ENCODE results near the gene SEL1L3.
"Not testable (repeated sequence)": the region's sequence is repeated elsewhere in the genome, so short reads cannot be mapped to it uniquely, and the experiment has no call there.

SEL1L3 gene

DNA sequence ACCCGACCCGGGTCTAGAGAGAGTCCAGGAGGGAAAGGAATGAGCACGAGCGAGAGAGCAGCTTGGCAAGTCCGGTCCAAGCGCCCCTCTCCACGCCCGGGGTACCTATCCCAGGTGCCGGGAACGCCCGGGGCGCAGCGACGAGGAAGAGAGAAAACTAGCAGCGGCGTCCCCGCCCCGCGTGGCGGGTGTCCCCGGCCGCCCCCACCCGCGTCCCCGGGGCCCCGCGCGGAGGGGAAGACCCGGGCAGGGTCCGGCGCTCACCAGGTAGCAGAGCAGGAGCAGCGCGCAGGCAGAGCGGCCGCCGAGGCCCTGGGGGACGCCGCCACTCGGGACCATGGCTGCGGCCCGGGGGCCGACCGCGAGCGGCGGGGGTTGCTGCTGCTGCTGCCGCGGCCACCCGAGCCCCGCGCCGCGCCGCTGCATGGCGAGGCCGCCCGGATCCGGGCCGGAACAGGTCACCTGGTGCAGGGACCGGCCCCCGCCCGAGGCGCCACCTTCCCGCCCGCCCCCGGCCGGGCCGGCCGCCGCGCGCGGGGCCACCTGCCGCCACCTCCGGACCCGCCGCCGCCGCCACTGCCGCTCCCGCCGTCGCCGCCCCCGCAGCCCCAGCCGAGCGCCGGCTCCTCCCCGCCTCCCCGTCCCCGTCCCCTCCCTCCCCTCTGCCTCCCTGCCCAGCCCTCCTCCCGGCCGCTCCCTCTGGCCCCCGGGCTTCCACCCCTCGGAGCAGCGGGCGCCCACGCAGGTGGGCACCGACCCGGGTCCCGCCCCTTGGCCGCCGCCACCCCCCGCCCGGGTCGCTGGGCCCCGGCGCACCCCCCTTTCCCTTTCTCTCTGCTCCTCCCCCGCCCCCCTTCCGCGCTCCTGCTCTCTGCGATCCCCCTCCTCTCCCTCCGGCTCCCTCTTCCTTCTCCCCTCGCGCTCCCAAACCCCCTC is at the start of gene SEL1L3:
TSS of gene SEL1L3 (minus strand) at position 578 of the 936 bp plus-strand sequence. CDS start at position 426, 152 bp downstream.
- Histone ChIP-seq H2AFZ (ENCODE audit: low read depth, low read length) (no peak within 1 kb of the TSS), H3K79me2 (ENCODE audit: insufficient read depth, low read length) (no peaks in the 10 kb centered on the region), H3K9ac (ENCODE audit: low read depth, low read length) (no peak within 1 kb of the TSS), H3K4me3 (ENCODE audit: low read depth in 1 of 2, low read length in 2 of 2) (no peak within 1 kb of the TSS), H3K4me1 (ENCODE audit: insufficient read depth, low read length) (no peaks in the 10 kb centered on the region), H4K20me1 (ENCODE audit: insufficient read depth, low read length) (no peaks in the 10 kb centered on the region), H3K4me2 (ENCODE audit: insufficient read depth, low read length) (no peak within 1 kb of the TSS), H3K36me3 (ENCODE audit: insufficient read depth, low read length) (no peaks in the 10 kb centered on the region), H3K27ac (ENCODE audit: low read length) (no peak within 1 kb of the TSS), H3K9me3 (ENCODE audit: insufficient read depth, low read length, severe bottlenecking) (no peaks in the 10 kb centered on the region), H3K27me3 (ENCODE audit: insufficient read depth, low read length, poor library complexity) (no peaks in the 10 kb centered on the region)
- DNase-seq (no peak), ATAC-seq (ENCODE audit: insufficient read depth, low read depth) (no peak)
- TF ChIP-seq, protein P1, sequence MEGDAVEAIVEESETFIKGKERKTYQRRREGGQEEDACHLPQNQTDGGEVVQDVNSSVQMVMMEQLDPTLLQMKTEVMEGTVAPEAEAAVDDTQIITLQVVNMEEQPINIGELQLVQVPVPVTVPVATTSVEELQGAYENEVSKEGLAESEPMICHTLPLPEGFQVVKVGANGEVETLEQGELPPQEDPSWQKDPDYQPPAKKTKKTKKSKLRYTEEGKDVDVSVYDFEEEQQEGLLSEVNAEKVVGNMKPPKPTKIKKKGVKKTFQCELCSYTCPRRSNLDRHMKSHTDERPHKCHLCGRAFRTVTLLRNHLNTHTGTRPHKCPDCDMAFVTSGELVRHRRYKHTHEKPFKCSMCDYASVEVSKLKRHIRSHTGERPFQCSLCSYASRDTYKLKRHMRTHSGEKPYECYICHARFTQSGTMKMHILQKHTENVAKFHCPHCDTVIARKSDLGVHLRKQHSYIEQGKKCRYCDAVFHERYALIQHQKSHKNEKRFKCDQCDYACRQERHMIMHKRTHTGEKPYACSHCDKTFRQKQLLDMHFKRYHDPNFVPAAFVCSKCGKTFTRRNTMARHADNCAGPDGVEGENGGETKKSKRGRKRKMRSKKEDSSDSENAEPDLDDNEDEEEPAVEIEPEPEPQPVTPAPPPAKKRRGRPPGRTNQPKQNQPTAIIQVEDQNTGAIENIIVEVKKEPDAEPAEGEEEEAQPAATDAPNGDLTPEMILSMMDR (IDR thresholded peaks at IDR 0.05; ENCODE audit: borderline replicate concordance, extremely low read depth, low read length, poor library complexity, severe bottlenecking) = no peak
- TF ChIP-seq EZH2 (IDR thresholded peaks at IDR 0.05; ENCODE audit: borderline replicate concordance, low read depth, low read length, severe bottlenecking) = no peak

DNA sequence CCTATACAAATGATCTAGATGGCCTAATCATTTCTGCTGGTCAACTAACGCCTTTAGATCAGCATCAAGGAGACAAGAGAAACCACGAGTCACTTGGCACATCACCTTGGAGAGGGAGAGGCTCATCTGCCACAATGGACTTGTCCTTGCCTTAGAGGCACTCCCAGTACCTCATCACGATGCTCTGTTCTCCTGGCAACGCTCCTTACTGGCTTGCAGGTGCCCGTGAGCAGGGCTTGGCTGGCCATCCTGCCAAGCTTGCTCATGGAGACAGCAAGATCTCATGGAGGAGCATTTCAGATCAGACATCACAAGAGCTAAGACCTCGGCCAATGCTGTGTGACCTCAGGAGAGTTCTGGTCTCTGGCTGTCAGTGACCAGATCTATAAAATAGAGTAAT is 48.6 kb upstream of the SEL1L3 start:
- Histone ChIP-seq H3K36me3 (ENCODE audit: insufficient read depth, low read length) (no peaks in the 10 kb centered on the region), H3K9ac (ENCODE audit: low read depth, low read length) (no peak overlapping the region), H4K20me1 (ENCODE audit: insufficient read depth, low read length) (no peaks in the 10 kb centered on the region), H3K27ac (ENCODE audit: low read length) (no peak overlapping the region), H3K4me2 (ENCODE audit: insufficient read depth, low read length) (no peak overlapping the region), H3K79me2 (ENCODE audit: insufficient read depth, low read length) (no peaks in the 10 kb centered on the region), H3K4me3 (ENCODE audit: low read depth in 1 of 2, low read length in 2 of 2) (no peak overlapping the region), H3K9me3 (ENCODE audit: insufficient read depth, low read length, severe bottlenecking) (no peaks in the 10 kb centered on the region), H2AFZ (ENCODE audit: low read depth, low read length) (no peak overlapping the region), H3K27me3 (ENCODE audit: insufficient read depth, low read length, poor library complexity) (no peaks in the 10 kb centered on the region), H3K4me1 (ENCODE audit: insufficient read depth, low read length) (peaks cover 17% of the 10 kb centered on the region)
- no peak for TF ChIP-seq EZH2 (IDR thresholded peaks at IDR 0.05; ENCODE audit: borderline replicate concordance, low read depth, low read length, severe bottlenecking)
- TF ChIP-seq, protein P1 (IDR thresholded peaks at IDR 0.05; ENCODE audit: borderline replicate concordance, extremely low read depth, low read length, poor library complexity, severe bottlenecking) = no peak
- no peak for DNase-seq
- no peak for ATAC-seq (ENCODE audit: insufficient read depth, low read depth)

DNA sequence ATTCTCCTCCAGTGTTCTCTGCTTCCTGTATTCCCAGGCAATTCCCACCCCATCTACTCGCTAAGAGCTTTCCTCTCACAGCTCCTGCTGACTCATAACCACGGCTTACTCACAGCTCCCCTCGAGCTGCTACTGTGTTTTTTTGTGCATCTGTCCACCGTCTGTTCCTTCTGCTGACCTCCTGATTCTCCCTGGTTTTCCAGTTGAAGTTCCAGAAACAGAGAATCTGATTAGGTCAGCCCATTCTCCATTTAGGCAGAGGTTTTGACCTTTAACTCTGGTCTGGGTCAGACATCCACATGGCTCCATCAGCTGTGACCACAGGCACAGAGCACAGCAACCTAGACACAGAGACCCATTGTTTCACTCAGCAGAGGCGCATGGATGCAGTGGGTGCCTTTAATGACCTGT is 45.7 kb upstream of the SEL1L3 start:
- H3K4me2 ChIP-seq (ENCODE audit: insufficient read depth, low read length) = no peak overlapping the region
- H2AFZ ChIP-seq (ENCODE audit: low read depth, low read length) = no peak overlapping the region
- H3K9ac ChIP-seq (ENCODE audit: low read depth, low read length) = no peak overlapping the region
- H4K20me1 ChIP-seq (ENCODE audit: insufficient read depth, low read length) = no peaks in the 10 kb centered on the region
- H3K27ac ChIP-seq (ENCODE audit: low read length) = no peak overlapping the region
- H3K36me3 ChIP-seq (ENCODE audit: insufficient read depth, low read length) = no peaks in the 10 kb centered on the region
- 0 out of 2 replicates have a peak, but pooled peaks cover under 1% of the 10 kb centered on the region for H3K4me1 ChIP-seq (ENCODE audit: insufficient read depth, low read length)
- H3K9me3 ChIP-seq (ENCODE audit: insufficient read depth, low read length, severe bottlenecking) = no peaks in the 10 kb centered on the region
- H3K4me3 ChIP-seq (ENCODE audit: low read depth in 1 of 2, low read length in 2 of 2) = no peak overlapping the region
- TF ChIP-seq EZH2 (IDR thresholded peaks at IDR 0.05; ENCODE audit: borderline replicate concordance, low read depth, low read length, severe bottlenecking) = no peak
- TF ChIP-seq, protein P1 (IDR thresholded peaks at IDR 0.05; ENCODE audit: borderline replicate concordance, extremely low read depth, low read length, poor library complexity, severe bottlenecking) = no peak
- no peak for DNase-seq
- H3K27me3 ChIP-seq (ENCODE audit: insufficient read depth, low read length, poor library complexity) = no peaks in the 10 kb centered on the region
- no peaks in the 10 kb centered on the region for H3K79me2 ChIP-seq (ENCODE audit: insufficient read depth, low read length)
- no peak for ATAC-seq (ENCODE audit: insufficient read depth, low read depth)

DNA sequence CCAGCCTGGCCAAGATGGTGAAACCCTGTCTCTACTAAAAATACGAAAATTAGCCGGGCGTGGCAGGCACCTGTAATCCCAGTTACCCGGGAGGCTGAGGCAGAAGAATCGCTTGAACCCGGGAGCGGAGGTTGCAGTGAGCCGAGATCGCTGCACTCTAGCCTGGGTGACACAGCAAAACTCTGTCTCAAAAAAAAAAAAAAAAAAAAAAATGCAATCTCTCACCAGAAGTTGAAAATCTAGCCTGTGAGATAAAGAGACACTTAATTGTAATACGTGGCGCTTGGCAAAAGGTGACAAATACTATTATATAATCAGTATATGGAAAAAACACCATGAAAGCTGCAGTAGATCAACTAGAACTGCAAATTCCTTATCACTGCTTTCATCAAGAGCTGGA is 43.3 kb upstream of the SEL1L3 start:
- ATAC-seq (ENCODE audit: insufficient read depth, low read depth); H3K79me2 ChIP-seq (ENCODE audit: insufficient read depth, low read length); DNase-seq: not testable (repeated sequence)

More for the DNA sequence above, 43.3 kb upstream of the SEL1L3 start:
- H3K27ac ChIP-seq (ENCODE audit: low read length); H3K27me3 ChIP-seq (ENCODE audit: insufficient read depth, low read length, poor library complexity); H2AFZ ChIP-seq (ENCODE audit: low read depth, low read length); H4K20me1 ChIP-seq (ENCODE audit: insufficient read depth, low read length); H3K36me3 ChIP-seq (ENCODE audit: insufficient read depth, low read length); H3K4me1 ChIP-seq (ENCODE audit: insufficient read depth, low read length); H3K9ac ChIP-seq (ENCODE audit: low read depth, low read length); H3K9me3 ChIP-seq (ENCODE audit: insufficient read depth, low read length, severe bottlenecking); H3K4me3 ChIP-seq (ENCODE audit: low read depth in 1 of 2, low read length in 2 of 2); H3K4me2 ChIP-seq (ENCODE audit: insufficient read depth, low read length): not testable (repeated sequence)
